Loucy (cell line): Measurements from ENCODE around the gene MEF2C.

Experiments used
- H2AFZ ChIP-seq: fragments of 200-600 bp; sonication (generic); 2 replicates; pipeline ENCODE4 v1.6.0; 2016; ENCODE audit warnings: antibody characterized with exemption, mild to moderate bottlenecking, low read length, moderate library complexity
- H3F3A ChIP-seq: fragments of 200-600 bp; 2 replicates; pipeline ENCODE4 v1.6.0; 2016; ENCODE audit warnings: antibody characterized with exemption, low read depth, mild to moderate bottlenecking
- H3K27me3 ChIP-seq: fragments of 200-600 bp; sonication (generic); 2 replicates; pipeline ENCODE4 v1.6.1; 2014; ENCODE audit warnings: low read length, mild to moderate bottlenecking; ENCODE audit not compliant: insufficient read depth, poor library complexity, severe bottlenecking
- H3K36me3 ChIP-seq: fragments of 200-600 bp; sonication (generic); 2 replicates; pipeline ENCODE4 v1.6.1; 2016; ENCODE audit warnings: low read length; ENCODE audit not compliant: insufficient read depth
- H3K4me1 ChIP-seq: fragments of 200-600 bp; sonication (generic); 2 replicates; pipeline ENCODE4 v1.5.1; 2014; ENCODE audit warnings: low read length, mild to moderate bottlenecking; ENCODE audit not compliant: insufficient read depth, poor library complexity, severe bottlenecking
- H3K4me2 ChIP-seq: fragments of 200-600 bp; sonication (generic); 2 replicates; pipeline ENCODE4 v1.6.0; 2014; ENCODE audit warnings: antibody characterized with exemption, low read length, low read depth, mild to moderate bottlenecking; ENCODE audit not compliant: poor library complexity, severe bottlenecking
- H3K4me3 ChIP-seq: fragments of 200-600 bp; sonication (generic); 2 replicates; pipeline ENCODE4 v1.5.1; 2014; ENCODE audit warnings: low read length, mild to moderate bottlenecking, mixed read lengths; ENCODE audit not compliant: poor library complexity, severe bottlenecking
- H3K79me2 ChIP-seq: fragments of 200-600 bp; sonication (generic); 2 replicates; pipeline ENCODE4 v1.6.1; 2014; ENCODE audit warnings: low read length; ENCODE audit not compliant: insufficient read depth
- H3K9ac ChIP-seq: fragments of 200-600 bp; sonication (generic); 2 replicates; pipeline ENCODE4 v1.6.0; 2014; ENCODE audit warnings: mild to moderate bottlenecking, low read depth, low read length, moderate library complexity; ENCODE audit not compliant: poor library complexity, severe bottlenecking
- H3K9me2 ChIP-seq: fragments of 200-600 bp; sonication (generic); replicated peaks from 2 replicates; pipeline ENCODE4 v1.6.1; 2016; ENCODE audit warnings: low read depth, low read length, mixed read lengths
- H3K9me3 ChIP-seq: fragments of 200-600 bp; sonication (generic); 2 replicates; pipeline ENCODE4 v1.6.1; 2014; ENCODE audit warnings: mild to moderate bottlenecking, antibody characterized with exemption, low read length, low read depth; ENCODE audit not compliant: insufficient read depth
- H4K20me1 ChIP-seq: fragments of 200-600 bp; sonication (generic); 2 replicates; pipeline ENCODE4 v1.6.0; 2014; ENCODE audit warnings: antibody characterized with exemption, low read length, mild to moderate bottlenecking; ENCODE audit not compliant: insufficient read depth, poor library complexity, severe bottlenecking
- CTCF ChIP-seq: fragments of 200-600 bp; sonication (generic); conservative IDR thresholded peaks from 2 replicates; pipeline ENCODE4 v1.5.1; 2014; ENCODE audit warnings: mild to moderate bottlenecking, antibody characterized with exemption, low read length
- EZH2phosphoT487 ChIP-seq: fragments of 200-600 bp; IDR thresholded peaks from 2 replicates; pipeline ENCODE4 v1.6.1; 2018; ENCODE audit warnings: antibody characterized with exemption, mild to moderate bottlenecking, moderate library complexity, borderline replicate concordance

Gene MEF2C

GRCh38 chr5:88870285-88870684 lies 12.7 kb downstream of the MEF2C start:
- Histone ChIP-seq H3K4me2 (no peak overlapping the region), H3K9me2 (no peaks in the 10 kb centered on the region), H2AFZ (no peak overlapping the region), H3K9ac (no peak overlapping the region), H3K9me3 (no peaks in the 10 kb centered on the region), H3K4me1 (no peaks in the 10 kb centered on the region), H3K27me3 (no peaks in the 10 kb centered on the region), H3F3A (no peaks in the 10 kb centered on the region), H4K20me1 (no peaks in the 10 kb centered on the region), H3K4me3 (no peak overlapping the region), H3K36me3 (no peaks in the 10 kb centered on the region), H3K79me2 (no peaks in the 10 kb centered on the region)
- TF ChIP-seq EZH2phosphoT487 (no peak), CTCF (no peak)

GRCh38 chr5:88868468-88869068 lies 14.4 kb downstream of the MEF2C start:
- Histone ChIP-seq H3K9ac (no peak overlapping the region), H3K4me3 (no peak overlapping the region), H3K36me3 (no peaks in the 10 kb centered on the region), H3K4me1 (no peaks in the 10 kb centered on the region), H3K9me2 (no peaks in the 10 kb centered on the region), H4K20me1 (no peaks in the 10 kb centered on the region), H3K79me2 (no peaks in the 10 kb centered on the region), H3K9me3 (no peaks in the 10 kb centered on the region), H2AFZ (no peak overlapping the region), H3K27me3 (no peaks in the 10 kb centered on the region), H3K4me2 (no peak overlapping the region), H3F3A (no peaks in the 10 kb centered on the region)
- TF ChIP-seq EZH2phosphoT487 (no peak), CTCF (no peak)

GRCh38 chr5:88867638-88868037 lies 15.3 kb downstream of the MEF2C start:
- H3F3A ChIP-seq, result no peaks in the 10 kb centered on the region
- no peaks in the 10 kb centered on the region for H3K9me3 ChIP-seq
- no peaks in the 10 kb centered on the region for H3K9me2 ChIP-seq
- no peaks in the 10 kb centered on the region for H3K79me2 ChIP-seq
- no peaks in the 10 kb centered on the region for H3K36me3 ChIP-seq
- no peak overlapping the region for H3K4me2 ChIP-seq
- no peaks in the 10 kb centered on the region for H3K4me1 ChIP-seq
- H2AFZ ChIP-seq, result no peak overlapping the region
- no peak overlapping the region for H3K4me3 ChIP-seq
- H3K27me3 ChIP-seq, result no peaks in the 10 kb centered on the region
- TF ChIP-seq EZH2phosphoT487 (no peak), CTCF (no peak)
- no peaks in the 10 kb centered on the region for H4K20me1 ChIP-seq
- H3K9ac ChIP-seq, result no peak overlapping the region
